ENCODE measurements around the gene EIF4G2. TPM values are rescaled to one million over a fixed set of nuclear protein-coding genes. Genes with fewer than 3 reads are reported as not detected.
"Not testable (repeated sequence)": the region's sequence is repeated elsewhere in the genome, so short reads cannot be mapped to it uniquely, and the experiment has no call there.

The EIF4G2 gene
- polyA plus RNA-seq, 1 donor from 2014 or later = 530 TPM

- Mint-ChIP-seq H3K27ac (no peak overlapping the region), H3K36me3 (peaks cover 2% of the 10 kb centered on the region), H3K9me3 (no peaks in the 10 kb centered on the region), H3K27me3 (no peaks in the 10 kb centered on the region), H3K4me1 (peaks cover 10 to 18% (median 12%) of the 10 kb centered on the region in 3 donors), H3K4me3 (no peak overlapping the region)
Observed at GRCh38 chr11:10828402-10828801, 19.7 kb upstream of the EIF4G2 start.

DNA sequence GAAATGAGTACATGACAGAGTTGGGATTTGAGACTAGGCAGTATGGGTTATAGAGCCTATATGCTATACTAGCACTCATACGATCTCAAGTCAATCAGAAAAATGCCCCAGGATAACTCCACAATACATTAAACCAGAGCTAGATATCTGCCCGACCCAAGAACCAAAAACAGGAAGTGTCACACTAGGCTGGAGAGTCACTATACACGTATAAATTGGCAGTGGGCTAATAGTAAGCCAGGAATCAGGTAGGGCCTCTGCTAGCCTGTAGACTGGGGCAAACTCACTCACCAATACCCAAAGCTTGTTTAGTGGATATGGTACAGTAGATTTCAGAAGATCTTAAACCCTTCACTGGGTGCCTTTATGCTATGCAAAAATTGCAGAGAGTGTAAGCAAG is 16.2 kb upstream of the EIF4G2 start:
- Mint-ChIP-seq H3K4me1 (peaks cover 10 to 22% (median 14%) of the 10 kb centered on the region in 3 donors), H3K27ac (peak overlapping the region; percentile 0 to 83 (median 32))

GRCh38 chr11:10823152-10823579 is 14.4 kb upstream of the EIF4G2 start:
- Mint-ChIP-seq H3K9me3 (no peaks in the 10 kb centered on the region), H3K27ac (no peak overlapping the region), H3K4me1 (peaks cover 10 to 22% (median 14%) of the 10 kb centered on the region in 3 donors), H3K27me3 (no peaks in the 10 kb centered on the region), H3K4me3 (peak overlapping the region in 1 of 4 donors; percentile 3), H3K36me3 (peaks cover 1% of the 10 kb centered on the region)

More for the DNA sequence above, 16.2 kb upstream of the EIF4G2 start:
- H3K9me3 Mint-ChIP-seq = no peaks in the 10 kb centered on the region
- H3K36me3 Mint-ChIP-seq = peaks cover 2% of the 10 kb centered on the region
- H3K4me3 Mint-ChIP-seq = peak overlapping the region in 3 of 4 donors; percentile 41 to 74 (median 58)
- no peaks in the 10 kb centered on the region for H3K27me3 Mint-ChIP-seq

DNA sequence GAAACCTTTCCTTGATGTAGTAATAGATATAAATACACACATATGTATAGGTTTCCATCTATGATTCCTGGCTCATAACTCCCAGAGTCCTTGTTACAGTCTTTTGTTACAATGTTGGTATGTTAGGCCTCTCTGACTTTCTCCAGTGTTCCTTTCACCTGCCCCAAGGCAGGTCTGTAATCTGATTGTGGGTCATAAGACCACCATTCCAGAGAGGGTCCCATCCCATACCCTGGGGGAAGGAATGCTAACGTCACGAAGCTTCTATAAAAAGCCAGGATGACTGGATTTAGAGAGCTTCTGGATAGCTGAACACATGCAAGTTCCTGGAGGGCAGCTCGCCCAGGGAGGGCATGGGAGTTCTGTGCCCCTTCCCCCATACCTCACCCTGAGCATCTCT is 13.8 kb upstream of the EIF4G2 start:
- not testable (repeated sequence) for H3K27me3 Mint-ChIP-seq, H3K9me3 Mint-ChIP-seq, H3K36me3 Mint-ChIP-seq, H3K4me3 Mint-ChIP-seq
- Mint-ChIP-seq H3K4me1 (peaks cover 10 to 22% (median 14%) of the 10 kb centered on the region in 3 donors), H3K27ac (peak overlapping the region in 1 of 3 donors; percentile 10)

- H3K4me3 Mint-ChIP-seq = no peak overlapping the region
- H3K36me3 Mint-ChIP-seq = peaks cover 6% of the 10 kb centered on the region
- H3K9me3 Mint-ChIP-seq = no peaks in the 10 kb centered on the region
- H3K27ac Mint-ChIP-seq = no peak overlapping the region
- peaks cover 0 to 15% (median 2%) of the 10 kb centered on the region in 3 donors for H3K4me1 Mint-ChIP-seq
- H3K27me3 Mint-ChIP-seq = no peaks in the 10 kb centered on the region
Observed at GRCh38 chr11:10818594-10818993, 9.9 kb upstream of the EIF4G2 start.

GRCh38 chr11:10813945-10814344 is 5.2 kb upstream of the EIF4G2 start:
- Mint-ChIP-seq H3K36me3 (peaks cover 6% of the 10 kb centered on the region), H3K27me3 (no peaks in the 10 kb centered on the region), H3K4me3 (no peak overlapping the region), H3K27ac (peak overlapping the region in 1 of 3 donors; percentile 33), H3K4me1 (peaks cover 6 to 19% (median 8%) of the 10 kb centered on the region in 3 donors), H3K9me3 (no peaks in the 10 kb centered on the region)

DNA sequence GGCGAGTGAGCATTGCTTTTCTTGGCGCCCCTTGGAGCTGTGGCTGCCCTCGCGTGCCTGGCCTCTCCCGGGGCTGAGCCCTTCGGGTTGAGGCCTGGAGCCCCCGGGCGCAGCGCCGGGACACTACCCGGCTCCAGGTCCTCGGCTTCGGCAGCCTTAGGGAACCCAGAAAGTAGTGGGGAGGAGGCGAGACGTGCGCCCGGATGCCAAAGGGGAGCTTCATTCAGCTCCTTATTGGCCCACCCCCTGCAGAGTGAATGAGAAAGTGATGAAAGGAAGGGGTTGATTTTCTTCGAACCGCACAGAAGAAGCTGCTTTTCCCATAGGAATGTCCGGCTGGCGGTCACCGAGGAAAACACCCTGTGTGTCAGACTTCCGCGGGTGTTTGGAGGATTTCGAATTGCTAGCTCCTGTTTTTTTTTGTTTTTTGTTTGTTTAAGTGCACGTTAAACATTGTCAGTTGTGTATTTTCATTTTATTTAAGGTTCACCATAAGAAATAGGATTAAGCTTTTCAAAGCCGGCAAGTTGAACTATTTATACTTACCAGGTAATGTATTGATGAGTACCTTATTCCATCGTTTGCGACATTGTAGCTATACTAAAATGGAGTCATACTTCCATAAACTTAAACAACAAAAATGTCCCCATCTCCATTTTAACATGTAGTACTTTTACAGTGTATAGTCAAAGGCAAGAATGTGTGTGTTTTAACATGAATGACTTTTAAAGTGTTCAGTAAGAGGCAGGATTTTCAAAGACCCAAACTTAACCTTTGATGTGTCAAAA is 841 bp upstream of the EIF4G2 start:
- peak overlapping the region; percentile 95 to 100 (median 97) for H3K4me3 Mint-ChIP-seq
- H3K36me3 Mint-ChIP-seq = peaks cover 5% of the 10 kb centered on the region
- H3K27ac Mint-ChIP-seq = peak overlapping the region; percentile 98 to 100 (median 99)
- H3K4me1 Mint-ChIP-seq = peaks cover 16 to 35% (median 20%) of the 10 kb centered on the region in 3 donors
- H3K27me3 Mint-ChIP-seq = no peaks in the 10 kb centered on the region
- H3K9me3 Mint-ChIP-seq = no peaks in the 10 kb centered on the region

- Mint-ChIP-seq H3K4me3 (peak overlapping the region; percentile 95 to 100 (median 97)), H3K36me3 (peaks cover 8% of the 10 kb centered on the region), H3K27ac (peak overlapping the region; percentile 98 to 100 (median 99)), H3K27me3 (no peaks in the 10 kb centered on the region), H3K4me1 (peaks cover 16 to 39% (median 28%) of the 10 kb centered on the region in 3 donors), H3K9me3 (no peaks in the 10 kb centered on the region)
Observed at GRCh38 chr11:10808235-10808552, 532 bp downstream of the EIF4G2 start.

GRCh38 chr11:10807493-10808234 is 1.1 kb downstream of the EIF4G2 start:
- H3K27me3 Mint-ChIP-seq = no peaks in the 10 kb centered on the region

GRCh38 chr11:10806206-10806605 is 2.5 kb downstream of the EIF4G2 start:
- H3K4me3 Mint-ChIP-seq = peak overlapping the region; percentile 95 to 100 (median 97)
- peaks cover 16 to 44% (median 36%) of the 10 kb centered on the region in 3 donors for H3K4me1 Mint-ChIP-seq
- H3K27ac Mint-ChIP-seq = peak overlapping the region; percentile 76 to 100 (median 98)
- peaks cover 8% of the 10 kb centered on the region for H3K36me3 Mint-ChIP-seq
- H3K27me3 Mint-ChIP-seq = no peaks in the 10 kb centered on the region
- H3K9me3 Mint-ChIP-seq = no peaks in the 10 kb centered on the region

More at GRCh38 chr11:10807493-10808234, 1.1 kb downstream of the EIF4G2 start:
- Mint-ChIP-seq H3K27ac (peak overlapping the region; percentile 98 to 100 (median 99)), H3K36me3 (peaks cover 8% of the 10 kb centered on the region), H3K4me3 (peak overlapping the region; percentile 95 to 100 (median 97)), H3K9me3 (no peaks in the 10 kb centered on the region), H3K4me1 (peaks cover 16 to 39% (median 28%) of the 10 kb centered on the region in 3 donors)

- no peaks in the 10 kb centered on the region for H3K27me3 Mint-ChIP-seq
- peaks cover 8% of the 10 kb centered on the region for H3K36me3 Mint-ChIP-seq
Observed at GRCh38 chr11:10805741-10806140, 3.0 kb downstream of the EIF4G2 start.

DNA sequence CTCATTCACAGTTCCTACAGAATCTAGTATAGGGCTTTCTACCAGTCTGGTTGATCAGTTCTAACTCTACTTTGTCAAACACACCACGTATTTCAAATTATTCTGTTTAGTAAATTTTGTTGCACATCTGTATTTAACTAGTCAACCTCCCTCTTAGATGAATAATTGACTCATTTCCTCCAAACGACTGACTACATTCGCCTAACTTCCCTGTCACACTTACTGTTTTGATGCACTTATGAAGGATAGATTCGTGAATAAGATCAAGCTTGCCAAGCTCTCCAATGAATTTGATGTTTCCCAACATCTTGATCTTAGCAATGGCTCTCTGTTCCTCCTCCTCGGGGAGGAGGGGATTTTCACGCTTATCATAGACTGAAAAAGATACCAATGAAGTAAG is 5.0 kb downstream of the EIF4G2 start:
- Mint-ChIP-seq H3K36me3 (peaks cover 10% of the 10 kb centered on the region), H3K4me3 (peak overlapping the region in 2 of 4 donors; percentile 62 to 70)

More at GRCh38 chr11:10805741-10806140, 3.0 kb downstream of the EIF4G2 start:
- no peaks in the 10 kb centered on the region for H3K9me3 Mint-ChIP-seq
- peak overlapping the region; percentile 48 to 100 (median 76) for H3K27ac Mint-ChIP-seq
- H3K4me3 Mint-ChIP-seq = peak overlapping the region in 2 of 4 donors; percentile 79 to 95
- peaks cover 16 to 46% (median 36%) of the 10 kb centered on the region in 3 donors for H3K4me1 Mint-ChIP-seq

DNA sequence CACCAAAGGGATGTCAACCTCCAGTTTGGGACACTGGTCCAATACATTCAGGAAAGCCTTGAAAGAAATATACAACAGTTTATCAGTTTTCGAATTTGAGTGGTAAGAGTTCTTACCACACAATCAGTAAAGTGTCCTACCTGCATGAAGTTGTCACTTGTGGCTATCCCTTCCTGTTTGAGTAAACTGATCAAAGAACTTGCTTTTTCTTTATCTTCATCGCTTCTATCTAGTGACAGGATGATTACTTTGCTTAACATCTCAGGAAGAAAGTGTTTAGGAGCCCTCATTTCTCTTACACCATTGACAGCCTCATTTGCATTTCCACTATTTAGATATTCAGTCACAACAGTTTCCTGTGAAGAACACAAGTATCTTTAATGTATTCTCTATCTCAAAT is 8.4 kb downstream of the EIF4G2 start:
- peaks cover 7% of the 10 kb centered on the region for H3K36me3 Mint-ChIP-seq
- peaks cover 0 to 22% (median 20%) of the 10 kb centered on the region in 3 donors for H3K4me1 Mint-ChIP-seq
- no peaks in the 10 kb centered on the region for H3K9me3 Mint-ChIP-seq
- no peaks in the 10 kb centered on the region for H3K27me3 Mint-ChIP-seq
- H3K4me3 Mint-ChIP-seq = no peak overlapping the region
- peak overlapping the region in 1 of 3 donors; percentile 16 for H3K27ac Mint-ChIP-seq

More for the DNA sequence above, 5.0 kb downstream of the EIF4G2 start:
- no peaks in the 10 kb centered on the region for H3K9me3 Mint-ChIP-seq
- H3K4me1 Mint-ChIP-seq = peaks cover 10 to 41% (median 31%) of the 10 kb centered on the region in 3 donors
- H3K27me3 Mint-ChIP-seq = no peaks in the 10 kb centered on the region
- H3K27ac Mint-ChIP-seq = peak overlapping the region in 2 of 3 donors; percentile 44 to 48

DNA sequence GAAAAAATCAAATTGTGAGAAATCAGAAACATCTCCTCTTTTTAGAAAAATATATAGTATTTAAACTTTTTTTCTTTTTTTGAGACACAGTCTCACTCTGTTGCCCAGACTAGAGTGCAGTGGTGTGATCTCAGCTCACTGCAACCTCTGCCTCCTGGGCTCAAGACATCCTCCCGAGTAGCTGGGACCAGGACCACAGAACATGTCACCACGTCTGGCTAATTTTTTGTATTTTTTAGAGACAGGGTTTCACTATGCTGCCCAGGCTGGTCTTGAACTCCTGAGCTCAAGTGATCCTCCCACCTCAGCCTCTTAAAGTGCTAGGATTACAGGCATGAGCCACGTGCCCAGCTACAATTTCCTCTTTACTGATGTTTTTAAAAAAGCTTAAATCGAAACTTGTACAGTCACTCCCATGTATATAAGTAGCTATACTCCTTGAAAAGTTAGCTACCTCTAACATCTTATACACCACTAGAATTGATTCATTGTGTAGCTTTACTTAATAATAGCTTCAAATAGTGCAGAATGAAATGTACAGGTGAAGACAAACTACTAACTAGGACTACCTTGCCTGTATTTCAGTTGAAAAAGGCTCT is 10.3 kb downstream of the EIF4G2 start:
- peaks cover 4% of the 10 kb centered on the region for H3K36me3 Mint-ChIP-seq
- H3K9me3 Mint-ChIP-seq = no peaks in the 10 kb centered on the region
- peak overlapping the region in 1 of 3 donors; percentile 10 for H3K27ac Mint-ChIP-seq
- H3K4me1 Mint-ChIP-seq = peaks cover 2 to 18% (median 17%) of the 10 kb centered on the region in 3 donors
- H3K27me3 Mint-ChIP-seq = no peaks in the 10 kb centered on the region
- H3K4me3 Mint-ChIP-seq = no peak overlapping the region

DNA sequence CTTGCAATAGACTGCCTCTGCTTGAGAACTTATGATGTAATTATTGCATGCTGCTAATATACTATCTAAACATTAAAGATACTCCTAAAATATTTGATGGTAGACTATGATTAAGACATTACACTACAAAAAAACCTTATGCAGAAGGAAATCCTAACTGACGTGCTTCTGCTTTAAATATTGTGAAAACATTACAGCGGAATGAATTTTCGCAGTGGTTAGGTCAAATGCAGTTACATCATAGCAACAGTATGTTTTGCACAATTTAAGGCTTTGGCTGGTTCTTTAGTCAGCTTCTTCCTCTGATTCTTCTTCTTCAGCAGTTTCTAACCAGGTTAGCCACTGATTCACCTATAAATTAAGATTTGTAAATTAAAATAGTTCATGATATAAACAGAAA is 11.2 kb downstream of the EIF4G2 start:
- H3K27me3 Mint-ChIP-seq = no peaks in the 10 kb centered on the region
- peaks cover 8 to 24% (median 22%) of the 10 kb centered on the region in 3 donors for H3K4me1 Mint-ChIP-seq
- H3K9me3 Mint-ChIP-seq = no peaks in the 10 kb centered on the region
- no peak overlapping the region for H3K4me3 Mint-ChIP-seq
- no peak overlapping the region for H3K27ac Mint-ChIP-seq
- H3K36me3 Mint-ChIP-seq = peaks cover 5% of the 10 kb centered on the region
